Measurements from ENCODE around the gene RHEBL1. TPM values are rescaled to one million over a fixed set of nuclear protein-coding genes. Genes with fewer than 3 reads are reported as not detected.

RHEBL1 gene
- total RNA-seq, 2 experiments from 2014 or later, result 5.1 to 6.0 TPM

GRCh38 chr12:49088932-49089330 lies 19.2 kb upstream of the RHEBL1 start:
- Histone ChIP-seq H3K9me3 (ENCODE audit: control insufficient read depth in 1 of 2, insufficient read depth in 1 of 2, low read length in 2 of 2) (peaks cover 0 to 17% of the 10 kb centered on the region in 2 experiments), H3K36me3 (ENCODE audit: insufficient read depth, low read length) (no peaks in the 10 kb centered on the region), H3K4me1 (ENCODE audit: insufficient read depth, low read length) (peaks cover 61% of the 10 kb centered on the region), H3K4me3 (ENCODE audit: low read length) (no peak overlapping the region), H3K27ac (ENCODE audit: low read depth in 1 of 2, low read length in 2 of 2) (no peak overlapping the region), H3K27me3 (ENCODE audit: control insufficient read depth in 1 of 2, insufficient read depth in 2 of 2, low read length in 2 of 2) (peaks cover 54 to 57% of the 10 kb centered on the region in 2 experiments)
- ChIA-PET POLR2A (interaction anchor here (0.6 to 2.9 kb wide), 8 partner anchors 9 to 163 kb away, joined by 3 to 30 read pairs (median 12); partner anchors contain the start of genes LMBR1L, RHEBL1, TUBA1A and TUBA1B), CTCF (interaction anchor here (0.7 to 3.7 kb wide), 23 partner anchors 9 to 236 kb away, joined by 3 to 46 read pairs (median 4); partner anchors contain the start of genes PRKAG1, RHEBL1, TUBA1A and TUBA1B)
- Mint-ChIP-seq H3K4me3 (no peak overlapping the region), H3K36me3 (ENCODE audit: low read depth) (no peaks in the 10 kb centered on the region), H3K9me3 (no peaks in the 10 kb centered on the region), H3K27me3 (peaks cover 68% of the 10 kb centered on the region), H3K27ac (no peak overlapping the region), H3K4me1 (ENCODE audit: low read depth) (peaks cover 57% of the 10 kb centered on the region)
- TF ChIP-seq CTCF (IDR thresholded peaks at IDR 0.05), result no peak
- DNase-seq, result no peak
- no peak for ATAC-seq (ENCODE audit: poor library complexity)
- intact Hi-C loops (cut with DNase I, micrococcal nuclease), result loop anchor here (1.0 to 2.0 kb wide), 4 partner anchors 24 to 146 kb away; partner anchors contain the start of gene TUBA1B (in 1 of the 2)

GRCh38 chr12:49088150-49088931 lies 18.6 kb upstream of the RHEBL1 start:
- H3K9me3 Mint-ChIP-seq, result no peaks in the 10 kb centered on the region
- H3K4me3 Mint-ChIP-seq, result peak overlapping the region; percentile 60
- peaks cover 0 to 14% of the 10 kb centered on the region in 2 experiments for H3K9me3 ChIP-seq (ENCODE audit: control insufficient read depth in 1 of 2, insufficient read depth in 1 of 2, low read length in 2 of 2)
- TF ChIP-seq CTCF (IDR thresholded peaks at IDR 0.05), result peak; percentile 85
- H3K4me3 ChIP-seq (ENCODE audit: low read length), result no peak overlapping the region
- H3K4me1 ChIP-seq (ENCODE audit: insufficient read depth, low read length), result peaks cover 55% of the 10 kb centered on the region
- POLR2A ChIA-PET, result interaction anchor here (0.6 to 2.9 kb wide), 9 partner anchors 9 to 162 kb away, joined by 3 to 30 read pairs (median 9); partner anchors contain the start of genes KMT2D, LMBR1L, RHEBL1 and TUBA1A
- no peaks in the 10 kb centered on the region for H3K36me3 ChIP-seq (ENCODE audit: insufficient read depth, low read length)
- H3K27me3 ChIP-seq (ENCODE audit: control insufficient read depth in 1 of 2, insufficient read depth in 2 of 2, low read length in 2 of 2), result peaks cover 48 to 51% of the 10 kb centered on the region in 2 experiments
- H3K4me1 Mint-ChIP-seq (ENCODE audit: low read depth), result peaks cover 51% of the 10 kb centered on the region
- H3K36me3 Mint-ChIP-seq (ENCODE audit: low read depth), result no peaks in the 10 kb centered on the region
- H3K27ac ChIP-seq (ENCODE audit: low read depth in 1 of 2, low read length in 2 of 2), result no peak overlapping the region
- H3K27ac Mint-ChIP-seq, result no peak overlapping the region
- DNase-seq, result peak; percentile 43 to 90 (median 58)
- peaks cover 62% of the 10 kb centered on the region for H3K27me3 Mint-ChIP-seq
- CTCF ChIA-PET, result interaction anchor here (0.7 to 3.7 kb wide), 22 partner anchors 9 to 235 kb away, joined by 3 to 46 read pairs (median 4); partner anchors contain the start of genes PRKAG1, RHEBL1, TUBA1A and TUBA1B
- intact Hi-C loops (cut with DNase I, micrococcal nuclease), result loop anchor here (1.0 to 2.0 kb wide), 4 partner anchors 24 to 147 kb away; partner anchors contain the start of gene TUBA1B (in 1 of the 2)
- peak; percentile 82 for ATAC-seq (ENCODE audit: poor library complexity)

GRCh38 chr12:49086116-49086515 lies 16.3 kb upstream of the RHEBL1 start:
- ATAC-seq (ENCODE audit: poor library complexity), result no peak
- H3K9me3 Mint-ChIP-seq, result no peaks in the 10 kb centered on the region
- no peak overlapping the region for H3K27ac Mint-ChIP-seq
- peaks cover 45% of the 10 kb centered on the region for H3K27me3 Mint-ChIP-seq
- Histone ChIP-seq H3K36me3 (ENCODE audit: insufficient read depth, low read length) (no peaks in the 10 kb centered on the region), H3K9me3 (ENCODE audit: control insufficient read depth in 1 of 2, insufficient read depth in 1 of 2, low read length in 2 of 2) (peaks cover 0 to 5% of the 10 kb centered on the region in 2 experiments), H3K4me3 (ENCODE audit: low read length) (no peak overlapping the region), H3K27ac (ENCODE audit: low read depth in 1 of 2, low read length in 2 of 2) (no peak overlapping the region), H3K4me1 (ENCODE audit: insufficient read depth, low read length) (peaks cover 39% of the 10 kb centered on the region), H3K27me3 (ENCODE audit: control insufficient read depth in 1 of 2, insufficient read depth in 2 of 2, low read length in 2 of 2) (peaks cover 28 to 29% of the 10 kb centered on the region in 2 experiments)
- no peak for DNase-seq
- intact Hi-C loops (cut with DNase I, micrococcal nuclease), result no loop called here
- no peak for TF ChIP-seq CTCF (IDR thresholded peaks at IDR 0.05)
- H3K4me1 Mint-ChIP-seq (ENCODE audit: low read depth), result peaks cover 30% of the 10 kb centered on the region
- ChIA-PET CTCF (interaction anchor here (1.0 to 3.7 kb wide), 5 partner anchors 13 to 149 kb away, joined by 3 to 46 read pairs (median 5); partner anchors contain the start of gene TUBA1B), POLR2A (no interaction called here)
- no peak overlapping the region for H3K4me3 Mint-ChIP-seq
- no peaks in the 10 kb centered on the region for H3K36me3 Mint-ChIP-seq (ENCODE audit: low read depth)
